Measurements from ENCODE around the gene NACC2. TPM values are rescaled to one million over a fixed set of nuclear protein-coding genes. Genes with fewer than 3 reads are reported as not detected.

NACC2 gene
- total and polyA plus RNA-seq, 2 of the 8 experiments (the other 6 are each of a cell fraction or from before 2014, with no cell fraction given): 8.3 to 14.0 TPM

GRCh38 chr9:135963938-135964337, 131.2 kb downstream of the NACC2 start (continued):
- TF ChIP-seq CEBPB (IDR thresholded peaks at IDR 0.05; ENCODE audit: low read depth, low read length) (no peak), USF2 (IDR thresholded peaks at IDR 0.05; ENCODE audit: low read length) (no peak), TCF12 (IDR thresholded peaks at IDR 0.05; ENCODE audit: low read depth, low read length) (no peak)
